SH-SY5Y (cell line): ENCODE measurements around the gene GEMIN7.

Source experiments
- GATA2 ChIP-seq: IDR thresholded peaks from 2 replicates; pipeline ENCODE4 v1.6.1; 2011; ENCODE audit warnings: mild to moderate bottlenecking, low read depth, low read length
- GATA3 ChIP-seq: IDR thresholded peaks from 2 replicates; pipeline ENCODE4 v1.6.1; 2011; ENCODE audit warnings: low read depth, mild to moderate bottlenecking, low read length, moderate library complexity

GEMIN7 gene

DNA sequence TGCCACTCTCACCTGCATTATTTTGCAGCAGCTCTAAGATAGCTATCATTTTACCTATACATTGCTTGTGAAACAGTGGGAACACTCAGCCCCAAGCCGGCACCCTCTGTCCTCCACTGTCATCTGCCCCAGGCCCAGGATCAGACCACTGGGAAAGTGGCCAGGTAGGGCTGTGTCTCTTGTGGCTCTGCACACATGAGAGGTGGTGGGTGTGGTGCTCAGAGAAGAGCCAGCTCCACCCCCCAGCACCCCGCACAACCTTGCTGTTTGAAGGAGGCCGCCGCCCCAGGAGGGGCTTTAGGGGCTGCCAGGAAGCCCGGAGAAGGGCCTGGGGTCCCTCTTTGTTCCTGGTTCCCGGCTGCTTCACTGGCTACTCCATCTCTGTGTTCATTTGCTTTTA lies 40.5 kb downstream of the GEMIN7 start:
- TF ChIP-seq GATA2: no peak
- no peak for TF ChIP-seq GATA3

DNA sequence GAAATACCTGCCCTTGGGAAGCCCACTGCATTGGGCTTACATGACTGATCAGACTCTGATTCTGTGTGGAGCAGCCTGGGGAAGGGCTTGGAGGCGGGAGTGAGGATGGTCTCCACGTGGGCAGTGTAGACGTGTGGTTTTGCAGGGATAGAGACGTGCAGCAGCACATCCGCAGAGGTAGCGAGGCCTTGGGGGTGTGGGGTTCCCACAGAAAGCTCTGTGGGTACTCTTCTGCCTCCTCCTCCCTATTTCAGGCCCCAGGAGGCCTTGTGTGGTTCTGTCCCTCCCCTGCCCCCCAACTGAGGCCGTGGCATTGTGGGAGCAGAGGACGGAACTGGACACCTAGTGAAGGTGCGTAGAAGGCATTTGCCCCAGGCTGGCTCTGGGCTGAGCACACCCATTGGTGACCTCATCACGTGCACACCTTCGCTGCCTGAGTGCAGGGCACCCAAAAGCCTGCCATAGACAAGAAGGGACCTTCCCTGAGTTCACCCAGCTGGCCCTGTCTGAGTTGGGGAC lies 42.8 kb downstream of the GEMIN7 start:
- TF ChIP-seq GATA2 (no peak), GATA3 (no peak)

DNA sequence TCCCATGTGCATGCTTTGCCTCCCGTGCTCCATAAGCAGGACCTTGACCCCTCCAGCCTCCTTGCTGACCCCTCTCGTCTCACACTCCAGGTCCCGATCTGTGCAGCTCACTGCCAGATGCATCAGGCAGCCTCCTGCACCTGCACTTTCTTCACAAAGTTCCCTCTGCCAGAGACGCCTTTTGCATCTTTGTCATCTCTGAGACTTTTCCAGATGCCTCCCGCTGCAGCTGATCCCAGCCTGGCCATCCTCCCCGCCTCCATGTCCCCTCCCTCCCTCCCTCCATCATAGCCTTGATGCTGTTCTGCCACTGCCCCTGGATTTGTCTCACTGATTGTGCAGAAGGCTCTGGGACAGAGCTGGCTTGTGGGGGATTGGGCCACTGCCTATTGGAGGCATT lies 43.8 kb downstream of the GEMIN7 start:
- no peak for TF ChIP-seq GATA2
- no peak for TF ChIP-seq GATA3

GRCh38 chr19:45123440-45123850 lies 44.4 kb downstream of the GEMIN7 start:
- no peak for TF ChIP-seq GATA3
- no peak for TF ChIP-seq GATA2

GRCh38 chr19:45124021-45124420 lies 45.0 kb downstream of the GEMIN7 start:
- TF ChIP-seq GATA2: no peak
- TF ChIP-seq GATA3: no peak

GRCh38 chr19:45125360-45125759 lies 46.3 kb downstream of the GEMIN7 start:
- no peak for TF ChIP-seq GATA3
- no peak for TF ChIP-seq GATA2

DNA sequence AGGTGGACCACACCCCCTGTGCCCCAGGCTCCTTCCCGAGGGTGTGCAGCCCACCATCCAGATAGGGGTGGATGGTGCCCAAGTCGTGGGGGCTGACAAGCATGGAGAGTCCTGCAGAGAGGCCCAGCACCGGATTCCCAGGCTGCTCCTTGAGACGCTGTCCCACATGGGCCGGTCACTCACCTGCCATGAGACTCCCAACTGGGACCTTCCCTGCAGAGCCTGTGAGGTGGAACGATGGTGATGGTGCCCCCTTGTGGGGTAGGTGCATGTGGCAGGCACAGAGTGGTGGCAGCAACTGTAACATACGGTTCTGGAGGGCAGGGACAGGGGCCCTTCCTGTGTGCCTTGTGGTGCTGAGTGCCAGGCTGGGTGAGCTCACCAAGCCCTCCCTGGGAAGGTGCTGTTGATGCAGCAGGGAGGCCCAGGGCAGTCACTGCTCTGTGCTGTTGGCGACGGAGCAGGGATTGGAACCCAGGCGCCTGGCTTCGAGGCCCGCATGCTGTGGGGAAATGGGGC lies 47.0 kb downstream of the GEMIN7 start:
- TF ChIP-seq GATA3 (no peak), GATA2 (no peak)

DNA sequence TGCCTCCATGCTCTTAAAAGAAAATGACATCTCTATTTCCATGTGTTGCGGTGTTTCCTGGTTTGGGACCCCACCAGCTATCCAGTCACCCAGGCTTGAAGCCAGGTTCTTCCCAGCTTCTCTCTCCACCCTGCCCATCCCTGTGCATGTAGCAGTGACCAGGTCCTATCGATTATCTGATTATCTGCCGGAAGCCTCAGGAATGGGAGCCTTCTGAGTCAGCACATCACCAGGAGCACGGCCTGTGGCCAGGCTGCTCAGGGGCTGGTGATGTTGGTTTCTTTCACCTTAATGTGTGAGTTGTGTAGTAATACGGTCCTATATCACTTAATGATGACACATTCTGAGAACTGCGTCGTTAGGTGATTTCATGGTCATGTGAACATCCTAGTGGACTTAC lies 47.6 kb downstream of the GEMIN7 start:
- TF ChIP-seq GATA2 (no peak), GATA3 (no peak)

GRCh38 chr19:45128146-45128545 lies 49.1 kb downstream of the GEMIN7 start:
- no peak for TF ChIP-seq GATA2
- TF ChIP-seq GATA3: no peak

GRCh38 chr19:45128806-45129205 lies 49.7 kb downstream of the GEMIN7 start:
- TF ChIP-seq GATA3 (no peak), GATA2 (no peak)

DNA sequence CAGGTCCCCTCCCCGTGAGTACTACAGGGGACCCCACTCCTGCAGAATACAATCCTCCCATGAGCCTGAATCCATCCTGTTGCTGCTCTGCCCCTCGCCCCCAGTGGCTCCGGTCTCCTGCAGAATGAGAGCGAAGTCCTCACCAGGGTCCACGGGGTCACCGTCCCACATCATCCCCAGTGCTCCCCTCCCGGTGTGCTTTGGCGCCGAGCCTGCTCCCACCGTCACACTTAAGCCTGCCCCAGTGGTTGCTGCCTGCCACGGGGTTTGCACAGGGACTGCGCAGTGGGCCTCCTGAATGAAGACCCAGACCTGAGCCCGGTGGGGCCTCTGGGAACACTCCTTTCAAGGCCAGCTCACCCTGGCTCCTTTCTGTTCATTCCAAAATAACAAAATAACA lies 51.2 kb downstream of the GEMIN7 start:
- TF ChIP-seq GATA3 (no peak), GATA2 (no peak)

DNA sequence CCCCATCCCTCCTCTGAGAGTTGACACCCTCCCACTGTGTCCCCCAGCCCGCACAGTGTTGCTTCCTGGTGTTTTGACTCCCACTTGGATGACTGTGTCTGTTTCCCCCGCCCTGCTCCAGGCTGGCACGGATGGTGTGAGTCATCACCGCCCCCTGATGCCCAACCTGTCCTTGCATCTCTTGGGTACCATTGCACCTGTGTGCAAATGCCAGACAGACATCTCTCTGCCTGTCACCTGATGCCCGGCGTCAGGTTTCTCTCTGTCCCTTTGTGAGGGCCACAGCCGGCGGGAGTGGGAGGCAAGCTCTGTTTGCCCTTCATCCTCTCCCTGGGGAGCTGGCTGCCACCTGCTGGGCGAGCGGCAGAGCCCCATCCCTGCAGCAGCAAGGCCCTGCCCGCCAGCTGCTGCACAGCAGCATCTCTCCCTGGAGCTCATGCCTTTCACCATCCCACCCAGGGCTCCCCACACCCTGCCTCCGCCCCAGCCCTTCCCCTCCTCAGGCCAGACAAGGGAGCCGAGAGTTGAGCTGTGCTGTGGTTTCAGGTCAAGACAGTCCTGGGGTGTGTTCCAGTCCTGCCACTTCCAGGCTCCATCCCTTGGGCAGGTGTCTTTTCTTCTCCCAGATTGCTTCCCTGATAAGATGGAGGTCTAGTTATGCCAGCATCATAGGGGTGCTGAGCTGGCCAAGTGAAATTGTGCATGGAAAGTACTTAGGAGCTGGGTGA lies 52.0 kb downstream of the GEMIN7 start:
- TF ChIP-seq GATA3 (no peak), GATA2 (no peak; the same call in 1 of the 2 replicates)

DNA sequence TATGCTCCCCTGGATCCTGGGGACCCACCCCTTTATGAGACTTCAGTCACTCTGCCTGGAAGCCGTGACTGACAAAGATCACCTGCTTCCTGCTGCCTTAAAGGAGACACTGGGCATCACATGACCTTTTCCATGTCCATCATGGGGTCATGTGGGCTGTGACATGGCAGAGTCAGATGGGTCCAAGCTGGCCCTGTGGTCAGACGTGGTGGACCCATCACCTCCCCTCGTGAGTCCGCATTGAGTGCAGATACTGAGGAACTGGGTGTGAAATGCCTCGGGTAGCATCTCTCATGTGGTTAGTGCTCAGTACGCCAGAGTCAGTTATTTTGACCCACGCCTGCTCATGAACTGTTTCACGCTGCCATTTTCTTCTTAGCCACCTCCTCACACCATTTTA lies 54.6 kb downstream of the GEMIN7 start:
- TF ChIP-seq GATA3 (no peak), GATA2 (no peak)

GRCh38 chr19:45135176-45135885 lies 56.3 kb downstream of the GEMIN7 start:
- no peak for TF ChIP-seq GATA2
- no peak for TF ChIP-seq GATA3

GRCh38 chr19:45136507-45137178 lies 57.6 kb downstream of the GEMIN7 start:
- TF ChIP-seq GATA2: no peak
- TF ChIP-seq GATA3: no peak
